Measurements from ENCODE around the gene LRCH1.

Gene LRCH1

GRCh38 chr13:46560778-46561177 lies 7.8 kb downstream of the LRCH1 start:
- no peak for DNase-seq

GRCh38 chr13:46561286-46561685 lies 8.3 kb downstream of the LRCH1 start:
- DNase-seq, result no peak

DNA sequence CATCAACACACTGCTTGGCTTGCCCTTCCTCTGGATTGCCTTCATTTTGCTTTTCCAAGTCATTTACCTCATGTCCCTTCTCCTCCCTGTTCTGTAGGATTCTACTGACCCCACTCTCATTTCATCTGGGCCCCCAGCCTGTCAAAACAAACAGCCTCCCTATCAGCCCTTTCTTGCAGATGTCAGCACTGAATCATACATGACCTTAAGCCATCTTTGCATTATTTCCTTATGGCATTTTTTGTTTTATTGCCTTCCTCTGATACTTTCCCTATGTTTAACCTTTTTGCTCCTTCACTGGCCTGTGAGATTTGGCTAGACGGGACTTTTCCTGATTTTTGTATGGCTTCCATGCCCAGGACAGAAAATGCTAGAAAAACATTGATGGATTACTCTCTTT lies 8.7 kb downstream of the LRCH1 start:
- DNase-seq, result no peak

- no peak for DNase-seq
Measured at GRCh38 chr13:46562152-46562551, 9.2 kb downstream of the LRCH1 start.

- no peak for DNase-seq
Measured at GRCh38 chr13:46562581-46562980, 9.6 kb downstream of the LRCH1 start.

DNA sequence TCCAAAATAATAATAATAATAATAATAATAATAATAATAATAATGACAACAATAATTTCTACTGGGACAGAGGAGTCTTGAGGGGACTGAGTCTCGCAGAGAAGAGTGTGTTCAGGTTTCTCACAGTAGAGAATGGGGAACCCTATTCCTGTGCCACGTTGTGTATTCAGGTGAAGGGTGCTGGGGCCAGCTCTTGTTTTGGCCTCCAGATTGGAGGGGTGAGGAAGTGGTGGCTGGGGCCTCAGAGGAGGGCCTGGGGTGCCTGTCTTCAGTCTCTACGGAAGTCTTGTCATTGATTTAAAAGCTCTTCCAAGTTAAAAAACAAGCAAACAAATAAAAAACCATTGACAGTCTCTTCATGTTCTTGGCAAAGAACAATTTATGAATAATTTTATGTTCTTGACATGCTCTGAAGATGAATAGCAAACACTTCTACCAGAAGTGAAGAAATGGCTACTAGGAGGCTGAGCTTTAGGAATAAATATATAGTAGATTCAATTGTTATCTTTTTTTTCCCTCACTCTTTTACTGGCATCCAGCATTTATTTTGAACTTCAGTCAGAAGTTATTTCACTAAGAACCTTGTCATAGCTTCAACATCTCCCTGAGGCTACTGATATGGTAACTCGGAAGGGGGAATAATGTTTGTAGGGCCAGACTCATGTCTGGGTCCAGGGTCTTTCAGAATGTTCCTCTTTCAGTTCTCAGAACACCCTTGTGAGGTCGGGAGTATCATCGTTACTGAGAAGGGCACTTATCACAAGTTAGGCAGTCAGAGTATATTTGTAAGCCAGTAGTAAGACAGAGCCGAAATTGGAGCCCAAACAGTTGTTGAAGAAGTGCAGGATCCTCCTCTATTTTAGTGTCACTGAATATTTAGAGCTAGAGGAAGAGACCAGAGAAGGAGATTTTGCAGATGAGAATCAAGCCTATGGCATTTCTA lies 13.1 kb downstream of the LRCH1 start:
- no peak for DNase-seq

GRCh38 chr13:46567671-46568070 lies 14.7 kb downstream of the LRCH1 start:
- DNase-seq, result no peak

GRCh38 chr13:46569456-46569855 lies 16.5 kb downstream of the LRCH1 start:
- no peak for DNase-seq

DNA sequence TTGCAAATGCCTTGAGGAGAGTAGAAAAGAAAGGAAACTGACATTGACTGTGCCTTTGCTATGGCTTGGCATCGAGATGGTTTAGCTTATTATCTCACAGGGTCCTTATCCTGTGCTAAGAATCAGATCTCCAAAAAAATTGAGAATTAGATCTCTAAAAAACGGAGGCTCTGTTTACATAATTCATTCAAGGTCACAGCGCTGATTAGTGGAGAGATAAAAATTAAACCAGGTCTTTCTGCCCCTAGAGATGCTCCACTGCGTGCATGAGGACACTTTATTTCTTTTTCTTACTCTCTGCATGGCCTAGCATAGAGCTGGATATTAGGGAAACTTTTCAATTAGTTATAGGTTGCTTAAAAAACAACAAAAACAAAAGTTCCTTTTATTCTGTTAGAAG lies 17.3 kb downstream of the LRCH1 start:
- no peak for DNase-seq

DNA sequence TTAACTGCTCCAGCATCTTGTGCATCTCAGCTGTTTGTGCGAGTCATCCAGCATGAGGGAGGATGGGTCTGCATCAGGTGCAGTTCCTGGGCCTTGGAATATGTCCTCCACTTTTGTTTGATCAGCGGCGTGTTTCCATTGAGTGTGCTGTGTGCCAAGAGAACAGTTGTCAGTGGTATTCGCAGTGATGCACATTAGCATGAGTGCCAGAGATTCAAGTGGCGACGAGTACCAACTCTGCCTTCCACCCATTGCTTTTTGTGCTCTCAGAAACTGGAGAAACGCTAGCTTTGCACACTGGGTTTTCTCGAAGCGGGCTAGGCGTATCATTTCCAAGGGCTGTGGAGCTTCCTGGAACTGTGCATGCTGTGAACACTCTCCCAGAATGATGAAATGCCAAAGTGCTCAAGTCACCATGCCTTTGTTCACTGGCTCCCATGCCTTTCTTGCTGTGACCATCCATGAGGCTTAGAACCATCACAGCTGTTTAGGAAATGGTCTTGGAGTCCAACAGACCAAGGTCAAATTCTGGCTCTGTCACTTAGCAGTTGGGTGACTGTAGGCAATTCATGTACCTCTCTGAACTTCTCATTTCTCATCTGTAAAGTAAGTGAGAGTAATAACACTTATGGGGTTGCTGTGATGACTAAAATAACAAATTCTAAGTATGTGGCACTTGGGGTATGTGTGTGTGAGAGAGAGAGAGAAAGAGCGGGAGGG lies 18.4 kb downstream of the LRCH1 start:
- no peak for DNase-seq

DNA sequence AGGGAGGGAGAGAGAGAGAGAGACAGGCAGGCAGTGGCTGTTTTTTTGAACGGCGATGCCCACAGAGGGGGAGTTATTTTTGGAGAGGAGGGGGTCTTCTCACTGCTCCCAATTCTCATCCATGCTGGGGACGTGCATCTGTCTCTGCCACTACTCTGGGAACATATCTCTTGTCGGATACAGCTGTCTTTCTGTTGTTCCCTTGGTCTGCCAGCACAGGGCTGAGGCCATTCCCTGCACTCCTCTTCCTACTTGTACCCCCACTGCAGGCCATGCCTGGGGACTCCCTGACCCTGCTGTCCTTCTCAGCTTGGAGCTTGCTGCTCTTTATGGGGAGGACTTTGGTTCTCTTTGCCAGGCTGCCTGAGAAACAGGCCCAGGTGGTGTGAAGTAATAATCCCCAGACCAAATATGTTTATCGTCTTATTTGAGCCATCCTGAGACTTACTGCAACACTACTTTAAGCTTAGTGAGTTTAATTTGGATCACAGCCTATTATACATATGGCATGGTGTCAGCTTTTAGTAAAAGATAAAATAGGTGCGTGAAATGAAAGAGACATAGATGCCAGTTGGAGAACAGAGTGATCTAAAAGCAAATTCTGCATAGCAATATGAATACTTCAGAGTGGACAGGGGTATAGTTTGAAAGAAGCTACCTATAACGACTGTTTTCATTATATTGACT lies 19.1 kb downstream of the LRCH1 start:
- no peak for DNase-seq

GRCh38 chr13:46572752-46573431 lies 19.9 kb downstream of the LRCH1 start:
- no peak for DNase-seq

DNA sequence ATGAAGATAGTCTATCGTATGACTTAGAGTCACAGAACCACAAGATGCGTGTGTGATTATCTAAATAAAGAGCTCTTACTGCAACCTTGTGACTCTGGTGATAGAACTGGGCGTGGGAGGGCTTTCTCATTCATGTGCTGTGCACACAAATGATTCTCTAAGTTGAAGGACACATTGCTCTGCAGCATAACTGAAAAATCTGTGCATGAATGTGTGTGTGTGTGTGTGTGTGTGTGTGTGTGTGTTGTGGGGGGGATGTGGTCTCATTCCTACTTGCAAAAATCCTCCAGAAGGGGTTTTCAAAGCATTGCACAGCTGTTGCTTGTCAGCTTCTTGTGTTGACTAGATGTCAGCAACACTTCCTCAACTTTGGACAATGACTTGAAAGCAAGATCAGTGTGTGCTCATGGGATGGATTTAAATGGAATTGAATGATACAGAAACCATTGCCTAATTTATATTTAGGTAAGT lies 22.4 kb downstream of the LRCH1 start:
- no peak for DNase-seq

- no peak for DNase-seq
Measured at GRCh38 chr13:46575818-46576221, 22.9 kb downstream of the LRCH1 start.

DNA sequence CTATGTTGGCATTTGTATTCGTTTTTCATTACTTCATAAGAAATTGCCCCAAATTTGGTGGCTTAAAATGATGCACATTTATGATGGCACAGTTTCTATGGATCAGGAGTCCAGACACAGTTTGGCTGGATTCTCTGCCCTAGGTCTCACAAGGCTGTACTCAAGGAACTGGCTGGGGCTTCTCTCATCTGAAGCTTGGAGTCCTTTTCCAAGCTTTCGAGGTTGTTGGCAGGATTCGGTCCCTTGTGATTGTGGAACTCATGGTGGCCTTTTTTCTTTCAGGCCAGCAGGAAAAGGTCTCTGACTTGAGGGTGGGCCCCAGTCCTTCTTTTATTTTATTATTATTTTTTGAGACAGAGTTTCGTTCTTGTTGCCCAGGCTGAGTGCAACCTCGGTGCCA lies 23.8 kb downstream of the LRCH1 start:
- no peak for DNase-seq

GRCh38 chr13:46577696-46578589 lies 25.0 kb downstream of the LRCH1 start:
- no peak for DNase-seq

DNA sequence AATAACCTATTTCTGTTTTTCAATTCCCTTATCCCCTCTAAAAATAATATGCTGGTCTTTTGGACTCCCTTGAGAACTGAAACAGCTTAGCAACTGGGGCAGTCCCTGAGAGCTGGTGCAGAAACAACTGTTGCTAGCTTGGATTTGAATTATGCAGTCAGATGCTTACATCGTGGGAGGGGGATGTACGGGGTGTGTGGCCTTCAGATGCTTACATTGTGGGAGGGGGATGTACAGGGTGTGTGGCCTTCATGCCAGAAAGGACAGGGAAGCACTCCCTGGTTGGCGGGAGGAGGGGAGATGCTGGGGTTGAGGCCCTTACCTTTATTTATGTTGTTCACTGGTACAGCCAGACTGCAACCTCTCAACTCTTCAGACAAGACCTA lies 25.6 kb downstream of the LRCH1 start:
- DNase-seq, result peak; percentile 38

- DNase-seq, result no peak
Measured at GRCh38 chr13:46580362-46580839, 27.4 kb downstream of the LRCH1 start.

GRCh38 chr13:46582190-46582589 lies 29.2 kb downstream of the LRCH1 start:
- no peak for DNase-seq

DNA sequence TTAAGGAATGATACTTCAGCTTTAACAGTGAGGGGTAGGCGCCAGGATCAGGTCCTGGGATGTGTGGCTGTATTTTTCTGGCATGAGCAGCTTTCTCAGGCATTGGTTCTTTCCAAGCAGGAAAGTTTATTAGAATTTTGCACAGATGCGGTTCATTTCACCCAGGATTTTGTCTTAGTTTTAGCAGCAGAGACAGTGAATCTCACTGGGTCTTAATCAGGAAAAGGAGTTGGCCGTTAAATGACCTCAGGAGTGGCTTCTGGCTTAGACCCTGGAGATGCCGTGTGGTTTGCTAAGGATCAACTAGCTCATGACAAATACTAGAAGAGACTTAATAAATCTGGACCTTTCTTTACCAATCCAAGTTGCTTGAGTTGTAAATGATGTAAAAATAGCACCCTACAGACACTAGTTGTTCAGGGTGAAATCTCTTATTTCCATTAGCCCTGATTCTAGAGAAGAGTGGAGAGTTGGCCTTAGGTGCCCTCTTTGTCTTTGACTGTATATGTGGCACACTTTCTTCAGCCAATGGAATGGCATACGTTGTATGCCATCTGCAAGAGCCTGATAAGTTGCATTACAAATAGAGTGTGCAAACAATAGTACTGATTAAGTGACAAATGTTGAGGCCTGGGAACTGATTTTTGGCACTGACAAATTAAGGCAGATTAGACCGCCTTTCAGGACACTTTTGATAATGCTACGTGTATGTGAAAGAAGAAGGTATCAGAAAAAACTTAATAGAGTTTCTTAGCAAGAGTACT lies 34.0 kb downstream of the LRCH1 start:
- no peak for DNase-seq
